Activated T-cell treated with anti-CD3 and anti-CD28 coated beads, Interleukin-2, amount 50 U/mL, for 72 hours (primary cell): ENCODE results near the gene ZNF488. TPM values are rescaled to one million over a fixed set of nuclear protein-coding genes. Genes with fewer than 3 reads are reported as not detected.
"Not testable (repeated sequence)": the region's sequence is repeated elsewhere in the genome, so short reads cannot be mapped to it uniquely, and the experiment has no call there.

Experiments used
- ATAC-seq, 2 donors: fragments of 150-1000 bp; cut with Tn5 transposase; replicated peaks in 1 of 2; 2 replicates each; pipeline ENCODE4 v1.10.0; 2021; ENCODE audit warnings: moderate library complexity in 2 of 2, mild to moderate bottlenecking in 1 of 2
- DNase-seq, 2 donors: peaks; one replicate each; pipeline ENCODE4 v3.0.0; 2021 to 2022; ENCODE audit warnings: mixed read lengths in 1 of 2
- H3K27ac Mint-ChIP-seq: one replicate; pipeline ENCODE4 v1.8.0; 2022; ENCODE audit warnings: mild to moderate bottlenecking, moderate library complexity, mixed read lengths
- H3K27me3 Mint-ChIP-seq: one replicate; pipeline ENCODE4 v1.8.0; 2022; ENCODE audit warnings: low read depth, mixed read lengths
- H3K36me3 Mint-ChIP-seq, 2 donors: one replicate each; pipeline ENCODE4 v1.8.0; 2022; ENCODE audit warnings: mixed read lengths in 2 of 2, mild to moderate bottlenecking in 1 of 2; ENCODE audit not compliant: insufficient read depth in 2 of 2
- H3K4me1 Mint-ChIP-seq: one replicate; pipeline ENCODE4 v1.8.0; 2022; ENCODE audit warnings: low read depth, mixed read lengths
- H3K4me3 Mint-ChIP-seq, 2 donors: one replicate each; pipeline ENCODE4 v1.8.0; 2022; ENCODE audit warnings: mild to moderate bottlenecking in 2 of 2, mixed read lengths in 2 of 2, moderate library complexity in 2 of 2
- H3K9me3 Mint-ChIP-seq, 2 donors: one replicate each; pipeline ENCODE4 v1.8.0; 2022; ENCODE audit warnings: mixed read lengths in 2 of 2
- total RNA-seq, 2 donors: library from RNA; stranded (reverse); gene quantifications; one replicate each; pipeline ENCODE4 v1.2.3, GENCODE V29; 2022

The ZNF488 gene, protein sequence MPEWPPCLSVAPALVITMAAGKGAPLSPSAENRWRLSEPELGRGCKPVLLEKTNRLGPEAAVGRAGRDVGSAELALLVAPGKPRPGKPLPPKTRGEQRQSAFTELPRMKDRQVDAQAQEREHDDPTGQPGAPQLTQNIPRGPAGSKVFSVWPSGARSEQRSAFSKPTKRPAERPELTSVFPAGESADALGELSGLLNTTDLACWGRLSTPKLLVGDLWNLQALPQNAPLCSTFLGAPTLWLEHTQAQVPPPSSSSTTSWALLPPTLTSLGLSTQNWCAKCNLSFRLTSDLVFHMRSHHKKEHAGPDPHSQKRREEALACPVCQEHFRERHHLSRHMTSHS
- under 1 TPM; 0.36 to 0.46 TPM for total RNA-seq

- Mint-ChIP-seq H3K4me3 (peak within 1 kb of the TSS; percentile 83 to 96), H3K27me3 (peaks cover 73% of the 10 kb centered on the region), H3K27ac (peak within 1 kb of the TSS; percentile 47), H3K4me1 (peaks cover 15% of the 10 kb centered on the region), H3K36me3 (peaks cover 7 to 17% of the 10 kb centered on the region in 2 donors), H3K9me3 (peaks cover 9 to 10% of the 10 kb centered on the region in 2 donors)
- ATAC-seq (peak; percentile 96 to 97), DNase-seq (peak; percentile 79 to 83)
Measured at GRCh38 chr10:47384148-47384921, at the start of gene ZNF488. Gene ZNF488, minus strand, starts transcription at chr10:47384293. Its CDS starts 15,464 bp downstream, at chr10:47368829.

DNA sequence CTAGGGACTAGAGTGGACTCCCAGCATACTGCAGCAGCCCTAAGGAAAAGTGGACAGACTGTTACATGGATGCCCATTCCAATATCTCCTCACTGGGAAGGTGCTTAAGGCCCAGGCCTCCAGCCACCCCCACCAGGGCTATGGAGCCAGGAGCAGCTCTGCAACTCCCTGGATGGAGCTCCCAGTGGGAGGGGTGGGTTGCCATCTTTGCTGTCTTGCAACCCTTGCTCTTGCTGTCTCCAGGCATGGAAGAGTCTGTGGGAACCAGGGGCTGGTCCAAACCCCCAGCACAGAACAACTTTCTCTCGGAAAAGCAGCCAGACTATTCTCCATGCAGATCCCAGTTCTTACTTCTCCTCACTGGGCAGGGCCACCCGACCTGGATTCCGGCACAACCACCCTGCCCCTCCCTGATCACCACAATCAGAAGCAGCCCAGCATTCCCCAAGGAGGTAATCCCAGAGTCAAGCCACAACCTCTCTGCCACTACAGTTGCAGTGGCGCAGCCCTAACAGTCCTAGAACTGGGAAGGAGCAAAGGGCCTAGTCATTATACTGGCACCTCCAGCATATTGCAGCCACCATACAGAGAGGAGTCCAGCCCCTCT is 41.8 kb upstream of the ZNF488 start:
- Mint-ChIP-seq H3K4me1 (no peaks in the 10 kb centered on the region), H3K4me3 (no peak overlapping the region), H3K27ac (no peak overlapping the region), H3K36me3 (no peaks in the 10 kb centered on the region), H3K9me3 (no peaks in the 10 kb centered on the region), H3K27me3 (peaks cover 10% of the 10 kb centered on the region)
- no peak for DNase-seq
- no peak for ATAC-seq

GRCh38 chr10:47424231-47424630 is 40.1 kb upstream of the ZNF488 start:
- H3K36me3 Mint-ChIP-seq, result no peaks in the 10 kb centered on the region
- no peak overlapping the region for H3K27ac Mint-ChIP-seq
- no peak overlapping the region for H3K4me3 Mint-ChIP-seq
- H3K9me3 Mint-ChIP-seq, result no peaks in the 10 kb centered on the region
- H3K4me1 Mint-ChIP-seq, result no peaks in the 10 kb centered on the region
- ATAC-seq (no peak), DNase-seq (no peak)
- no peaks in the 10 kb centered on the region for H3K27me3 Mint-ChIP-seq

GRCh38 chr10:47423476-47423875 is 39.4 kb upstream of the ZNF488 start:
- Mint-ChIP-seq H3K27ac (no peak overlapping the region), H3K9me3 (no peaks in the 10 kb centered on the region), H3K27me3 (no peaks in the 10 kb centered on the region), H3K36me3 (no peaks in the 10 kb centered on the region), H3K4me3 (no peak overlapping the region), H3K4me1 (no peaks in the 10 kb centered on the region)
- DNase-seq (no peak), ATAC-seq (no peak)

DNA sequence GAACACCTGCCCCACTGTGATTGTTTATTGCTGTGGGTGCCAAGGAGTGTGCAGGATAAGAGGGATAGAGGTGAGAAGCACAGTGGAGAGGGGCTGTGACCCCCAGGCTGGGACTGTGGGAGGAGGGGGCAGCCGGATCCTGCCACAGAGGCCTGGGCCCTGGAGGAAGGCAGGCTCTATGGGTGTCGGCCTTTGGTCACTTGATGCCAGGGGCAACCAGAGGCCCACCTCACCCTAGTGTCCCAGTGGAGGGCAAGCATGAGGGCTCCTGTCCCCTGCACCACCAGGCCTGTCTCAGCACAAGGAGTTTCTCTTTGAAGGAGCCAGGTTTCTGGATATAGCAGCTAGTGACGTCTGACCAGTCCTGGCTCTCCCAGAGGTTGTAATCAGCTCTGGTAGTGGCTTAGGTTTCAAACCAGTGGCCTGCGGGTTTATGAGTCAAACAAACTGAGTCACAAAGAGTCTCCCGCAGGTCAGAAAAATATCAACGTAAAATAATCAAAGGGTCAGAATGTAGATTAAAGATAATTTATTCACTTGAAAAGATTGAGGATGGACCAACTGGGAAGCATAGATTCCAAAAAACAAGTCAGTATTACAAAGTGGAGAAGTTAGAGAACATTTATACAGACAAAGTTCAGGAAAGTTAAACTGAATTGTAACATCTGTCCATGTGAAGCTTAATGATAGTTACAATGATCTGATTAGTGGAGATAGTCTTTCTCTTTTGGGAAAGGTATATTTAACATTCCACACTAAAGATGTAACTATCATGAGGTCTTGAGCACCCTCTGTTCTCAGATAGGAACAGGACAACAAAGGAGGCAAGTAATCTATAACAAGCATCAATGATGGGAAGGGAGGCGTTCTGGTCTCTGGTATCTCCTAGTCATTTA is 37.2 kb upstream of the ZNF488 start:
- H3K9me3 Mint-ChIP-seq, result no peaks in the 10 kb centered on the region
- no peak overlapping the region for H3K4me3 Mint-ChIP-seq
- H3K27ac Mint-ChIP-seq, result no peak overlapping the region
- DNase-seq (no peak), ATAC-seq (no peak)
- H3K27me3 Mint-ChIP-seq, result no peaks in the 10 kb centered on the region
- H3K4me1 Mint-ChIP-seq, result no peaks in the 10 kb centered on the region
- no peaks in the 10 kb centered on the region for H3K36me3 Mint-ChIP-seq

GRCh38 chr10:47420305-47421056 is 36.4 kb upstream of the ZNF488 start:
- Mint-ChIP-seq H3K36me3 (no peaks in the 10 kb centered on the region), H3K27ac (no peak overlapping the region), H3K27me3 (no peaks in the 10 kb centered on the region), H3K4me3 (no peak overlapping the region), H3K9me3 (no peaks in the 10 kb centered on the region), H3K4me1 (no peaks in the 10 kb centered on the region)
- ATAC-seq (no peak), DNase-seq (no peak)

DNA sequence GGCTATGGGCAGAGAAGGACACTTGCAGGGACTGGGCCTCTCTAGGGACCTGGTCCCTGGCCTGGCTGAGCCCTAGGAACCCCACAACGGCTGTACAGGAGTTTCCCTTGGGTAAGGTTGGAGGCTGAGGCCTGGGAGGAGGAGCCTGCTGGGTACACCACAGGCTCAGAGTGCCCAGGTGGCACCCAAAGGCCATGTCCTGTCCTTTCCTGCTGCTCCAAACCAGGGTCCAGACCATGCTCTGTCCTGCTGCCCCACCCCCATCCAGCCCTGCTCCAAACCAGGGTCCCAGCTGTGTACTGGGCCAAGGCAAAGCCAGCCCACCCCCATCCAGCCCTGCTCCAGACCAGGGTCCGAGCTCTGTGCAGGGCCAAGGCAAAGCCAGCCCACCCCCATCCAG is 35.3 kb upstream of the ZNF488 start:
- DNase-seq (no peak), ATAC-seq (no peak)
- Mint-ChIP-seq H3K4me3 (no peak overlapping the region), H3K4me1 (no peaks in the 10 kb centered on the region), H3K27ac (no peak overlapping the region), H3K27me3 (no peaks in the 10 kb centered on the region), H3K36me3 (no peaks in the 10 kb centered on the region), H3K9me3 (no peaks in the 10 kb centered on the region)

GRCh38 chr10:47418966-47419365 is 34.9 kb upstream of the ZNF488 start:
- no peaks in the 10 kb centered on the region for H3K27me3 Mint-ChIP-seq
- DNase-seq (no peak), ATAC-seq (no peak)
- no peak overlapping the region for H3K27ac Mint-ChIP-seq
- H3K4me1 Mint-ChIP-seq, result no peaks in the 10 kb centered on the region
- H3K9me3 Mint-ChIP-seq, result no peaks in the 10 kb centered on the region
- H3K36me3 Mint-ChIP-seq, result no peaks in the 10 kb centered on the region
- H3K4me3 Mint-ChIP-seq, result no peak overlapping the region

GRCh38 chr10:47418321-47418720 is 34.2 kb upstream of the ZNF488 start:
- H3K4me1 Mint-ChIP-seq, result no peaks in the 10 kb centered on the region

DNA sequence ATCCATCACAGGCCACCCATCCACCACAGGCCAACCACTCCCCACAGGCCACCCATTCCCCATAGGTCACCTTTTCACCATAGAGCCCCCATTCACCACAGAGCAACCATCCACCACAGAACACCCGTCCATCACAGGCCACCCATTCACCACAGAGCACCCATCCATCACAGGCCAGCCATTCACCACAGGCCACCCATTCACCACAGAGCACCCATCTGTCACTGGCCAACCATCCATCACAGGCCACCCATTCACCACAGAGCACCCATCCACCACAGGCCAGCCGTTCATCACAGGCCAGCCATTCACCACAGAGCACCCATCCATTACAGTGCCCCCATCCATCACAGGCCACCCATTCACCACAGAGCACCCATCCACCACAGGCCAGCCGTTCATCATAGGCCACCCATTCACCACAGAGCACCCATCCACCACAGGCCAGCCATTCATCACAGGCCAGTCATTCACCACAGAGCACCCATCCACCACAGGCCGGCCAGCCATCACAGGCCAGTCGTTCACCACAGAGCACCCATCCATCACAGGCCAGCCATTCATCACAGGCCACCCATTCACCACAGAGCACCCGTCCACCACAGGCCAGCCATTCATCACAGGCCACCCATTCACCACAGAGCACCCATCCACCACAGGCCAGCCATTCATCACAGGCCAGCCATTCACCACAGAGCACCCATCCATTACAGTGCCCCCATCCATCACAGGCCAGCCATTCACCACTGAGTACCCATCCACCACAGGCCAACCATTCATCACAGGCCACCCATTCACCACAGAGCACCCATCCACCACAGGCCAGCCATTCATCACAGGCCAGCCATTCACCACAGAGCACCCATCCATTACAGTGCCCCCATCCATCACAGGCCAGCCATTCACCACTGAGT is 32.5 kb upstream of the ZNF488 start:
- H3K9me3 Mint-ChIP-seq, DNase-seq, H3K36me3 Mint-ChIP-seq, H3K27ac Mint-ChIP-seq, H3K27me3 Mint-ChIP-seq, H3K4me1 Mint-ChIP-seq, ATAC-seq, H3K4me3 Mint-ChIP-seq: not testable (repeated sequence)

More at GRCh38 chr10:47418321-47418720, 34.2 kb upstream of the ZNF488 start:
- no peak overlapping the region for H3K27ac Mint-ChIP-seq
- no peaks in the 10 kb centered on the region for H3K9me3 Mint-ChIP-seq
- no peak overlapping the region for H3K4me3 Mint-ChIP-seq
- H3K36me3 Mint-ChIP-seq, result no peaks in the 10 kb centered on the region
- no peak for DNase-seq
- H3K27me3 Mint-ChIP-seq, result no peaks in the 10 kb centered on the region
- ATAC-seq, result no peak

- peak; percentile 66 to 83 for ATAC-seq
- no peak overlapping the region for H3K27ac Mint-ChIP-seq
- peak; percentile 16 to 48 for DNase-seq
Measured at GRCh38 chr10:47415520-47416304, 31.6 kb upstream of the ZNF488 start.

More at GRCh38 chr10:47415520-47416304, 31.6 kb upstream of the ZNF488 start:
- no peaks in the 10 kb centered on the region for H3K27me3 Mint-ChIP-seq
- no peaks in the 10 kb centered on the region for H3K9me3 Mint-ChIP-seq
- no peaks in the 10 kb centered on the region for H3K4me1 Mint-ChIP-seq
- H3K36me3 Mint-ChIP-seq, result no peaks in the 10 kb centered on the region
- no peak overlapping the region for H3K4me3 Mint-ChIP-seq
